Astrocyte (in vitro differentiated cells and primary cell): ENCODE data around the gene ACP4.
"Not testable (repeated sequence)": the region's sequence is repeated elsewhere in the genome, so short reads cannot be mapped to it uniquely, and the experiment has no call there.

Source experiments
- EZH2 ChIP-seq: IDR thresholded peaks from 2 replicates; pipeline ENCODE4 v1.6.1; 2012; ENCODE audit warnings: mild to moderate bottlenecking, low read length, inconsistent platforms; ENCODE audit not compliant: insufficient read depth
- TF ChIP-seq, protein P1 (sequence below): IDR thresholded peaks from 2 replicates; pipeline ENCODE4 v1.5.1; 2011; ENCODE audit warnings: low read depth, mild to moderate bottlenecking, inconsistent platforms, low read length, moderate library complexity; ENCODE audit not compliant: insufficient read depth

DNA sequence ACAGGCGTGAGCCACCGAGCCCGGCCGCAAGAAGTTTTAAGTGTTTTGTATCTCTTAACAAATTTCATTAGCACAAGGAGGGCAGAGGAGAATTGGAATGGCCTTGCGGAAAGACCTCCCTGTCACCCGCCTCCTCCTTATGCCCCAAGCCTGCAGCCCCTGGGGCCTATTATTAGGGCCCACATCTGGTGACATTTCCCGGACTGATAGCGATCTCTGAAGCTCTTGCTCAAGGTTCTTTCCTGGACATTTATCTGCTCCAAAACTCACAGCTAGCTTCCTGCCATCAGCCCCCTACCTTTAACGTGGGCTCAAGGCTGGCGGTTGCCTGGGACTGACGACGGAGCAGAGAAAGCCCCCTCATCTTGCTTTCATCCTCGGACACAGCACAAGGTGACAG is 26.7 kb upstream of the ACP4 start:
- TF ChIP-seq, protein P1, sequence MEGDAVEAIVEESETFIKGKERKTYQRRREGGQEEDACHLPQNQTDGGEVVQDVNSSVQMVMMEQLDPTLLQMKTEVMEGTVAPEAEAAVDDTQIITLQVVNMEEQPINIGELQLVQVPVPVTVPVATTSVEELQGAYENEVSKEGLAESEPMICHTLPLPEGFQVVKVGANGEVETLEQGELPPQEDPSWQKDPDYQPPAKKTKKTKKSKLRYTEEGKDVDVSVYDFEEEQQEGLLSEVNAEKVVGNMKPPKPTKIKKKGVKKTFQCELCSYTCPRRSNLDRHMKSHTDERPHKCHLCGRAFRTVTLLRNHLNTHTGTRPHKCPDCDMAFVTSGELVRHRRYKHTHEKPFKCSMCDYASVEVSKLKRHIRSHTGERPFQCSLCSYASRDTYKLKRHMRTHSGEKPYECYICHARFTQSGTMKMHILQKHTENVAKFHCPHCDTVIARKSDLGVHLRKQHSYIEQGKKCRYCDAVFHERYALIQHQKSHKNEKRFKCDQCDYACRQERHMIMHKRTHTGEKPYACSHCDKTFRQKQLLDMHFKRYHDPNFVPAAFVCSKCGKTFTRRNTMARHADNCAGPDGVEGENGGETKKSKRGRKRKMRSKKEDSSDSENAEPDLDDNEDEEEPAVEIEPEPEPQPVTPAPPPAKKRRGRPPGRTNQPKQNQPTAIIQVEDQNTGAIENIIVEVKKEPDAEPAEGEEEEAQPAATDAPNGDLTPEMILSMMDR = not testable (repeated sequence)
- not testable (repeated sequence) for TF ChIP-seq EZH2
